Activated T-helper 2 cell treated with anti-CD3 and anti-CD28 coated beads, Interferon-gamma antibody, Interleukin-2, Interleukin-4, amounts not matched to agents 10 μg/mL and 5 μg/mL and 100 μg/mL, durations not matched to agents 14 hours and 24 hours and 36 hours (primary cell): ENCODE results near the gene MZT2B. TPM values are rescaled to one million over a fixed set of nuclear protein-coding genes. Genes with fewer than 3 reads are reported as not detected.
A peak's percentile ranks its signal among the peaks of the same experiment; 100 is the strongest.
"Not testable (repeated sequence)": the region's sequence is repeated elsewhere in the genome, so short reads cannot be mapped to it uniquely, and the experiment has no call there.

Experiments
- DNase-seq: peaks from one replicate; pipeline ENCODE4 v3.0.0; 2021; ENCODE audit warnings: low spot score
- H3K27ac Mint-ChIP-seq: one replicate; pipeline ENCODE4 v1.8.0; 2021; ENCODE audit warnings: mixed read lengths
- H3K27me3 Mint-ChIP-seq: one replicate; pipeline ENCODE4 v1.8.0; 2021; ENCODE audit warnings: low read depth, mixed read lengths
- H3K36me3 Mint-ChIP-seq: one replicate; pipeline ENCODE4 v1.8.0; 2021; ENCODE audit warnings: low read depth, mixed read lengths
- H3K4me1 Mint-ChIP-seq: one replicate; pipeline ENCODE4 v1.8.0; 2021; ENCODE audit warnings: low read depth, mixed read lengths
- H3K4me3 Mint-ChIP-seq: one replicate; pipeline ENCODE4 v1.8.0; 2021; ENCODE audit warnings: low read depth, mild to moderate bottlenecking, moderate library complexity, mixed read lengths
- H3K9me3 Mint-ChIP-seq: one replicate; pipeline ENCODE4 v1.8.0; 2021; ENCODE audit warnings: mixed read lengths
- intact Hi-C: fragments of 100-400 bp; cut with micrococcal nuclease; formaldehyde crosslinking; loops from one replicate; pipeline ENCODE4 v1.15.1; 2023
- total RNA-seq: library from RNA; stranded (reverse); gene quantifications from 2 replicates; pipeline ENCODE4 v1.2.3, GENCODE V29; 2022

The MZT2B gene
- total RNA-seq, 1 donor from 2014 or later = 376 TPM

DNA sequence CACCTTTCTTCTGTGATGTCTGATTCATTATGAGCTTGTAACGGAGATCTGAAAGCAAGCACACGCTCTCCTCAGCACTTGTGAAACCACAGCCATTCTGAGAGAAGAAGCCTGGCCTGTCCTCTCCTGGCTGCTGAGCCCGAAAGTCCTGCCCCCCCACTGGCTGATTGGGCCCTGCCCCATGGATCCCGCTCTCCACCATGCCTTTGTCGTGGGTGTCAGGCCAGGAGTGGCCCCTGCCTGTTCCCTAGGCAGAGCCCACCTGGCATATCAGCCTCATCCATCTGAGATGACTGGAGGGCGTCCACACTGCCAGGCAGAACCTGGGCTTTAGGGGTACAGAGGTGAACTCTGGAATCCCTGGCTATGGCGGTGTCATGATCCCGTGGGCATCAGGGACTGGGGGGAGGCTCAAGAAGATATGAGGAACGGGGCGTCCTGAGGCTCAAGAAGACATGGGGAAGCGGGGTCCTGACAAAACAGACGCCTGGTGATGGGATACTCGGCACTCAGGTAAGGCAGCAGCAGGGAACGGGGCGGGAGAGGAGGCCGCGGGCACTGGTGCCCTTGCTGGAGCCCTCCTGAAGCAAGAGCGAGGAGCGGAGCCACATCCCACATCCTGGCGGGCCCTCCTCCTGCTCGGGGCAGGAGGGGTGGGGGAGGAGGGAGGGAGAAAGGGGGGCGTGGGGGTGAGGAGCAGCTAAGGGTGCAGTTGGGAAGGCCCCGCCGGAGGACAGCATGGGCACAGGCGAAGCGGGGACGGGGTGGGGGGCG is 38.6 kb upstream of the MZT2B start:
- H3K27me3 Mint-ChIP-seq, H3K27ac Mint-ChIP-seq, intact Hi-C loops, H3K9me3 Mint-ChIP-seq, H3K36me3 Mint-ChIP-seq, H3K4me1 Mint-ChIP-seq: not testable (repeated sequence)
- DNase-seq = peak; percentile 7
- peak overlapping the region; percentile 42 for H3K4me3 Mint-ChIP-seq

DNA sequence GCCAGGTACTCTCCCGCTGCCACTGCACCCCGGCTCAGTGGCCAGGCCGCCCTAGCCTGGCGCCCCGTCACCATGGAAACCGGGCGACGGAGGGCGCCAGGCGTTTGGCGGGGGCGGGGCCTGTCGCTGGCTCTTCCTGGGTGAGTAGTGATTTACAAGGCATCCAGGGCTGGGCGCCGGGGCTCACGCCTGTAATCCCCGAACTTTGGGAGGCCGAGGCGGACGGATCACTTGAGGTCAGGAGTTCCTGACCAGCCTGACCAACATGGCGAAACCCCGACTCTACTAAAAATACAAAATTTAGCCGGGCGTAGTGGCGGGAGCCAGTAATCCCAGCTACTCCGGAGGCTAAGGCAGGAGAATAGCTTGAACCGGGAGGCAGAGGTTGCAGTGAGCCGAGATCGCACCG is 37.1 kb upstream of the MZT2B start, which contains the start of gene CCDC74B:
CCDC74B (minus strand) TSS at position 107 of the 409 bp plus-strand sequence. CDS start 116 bp downstream, outside the sequence.
- intact Hi-C loops, H3K27ac Mint-ChIP-seq, H3K36me3 Mint-ChIP-seq: not testable (repeated sequence)

DNA sequence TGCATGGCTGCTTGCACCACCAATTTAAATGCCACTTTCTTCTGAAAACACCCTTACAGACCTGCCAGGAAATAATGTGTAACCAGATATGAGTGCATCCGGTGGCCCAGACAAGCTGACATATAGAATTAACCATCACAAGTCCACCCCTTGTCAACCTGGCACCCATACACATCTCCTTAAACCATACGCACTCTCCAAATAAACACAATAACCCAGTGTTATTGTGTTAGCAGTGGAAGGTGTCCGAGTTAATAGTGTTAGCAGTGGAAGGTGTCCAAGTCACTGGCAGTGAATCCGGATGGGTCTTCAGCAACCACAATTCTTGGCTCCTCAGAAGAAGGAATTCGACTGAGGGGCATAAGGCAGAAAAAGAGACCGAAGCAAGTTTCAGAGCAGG is 33.5 kb upstream of the MZT2B start:
- H3K9me3 Mint-ChIP-seq, H3K27me3 Mint-ChIP-seq, H3K4me3 Mint-ChIP-seq, H3K4me1 Mint-ChIP-seq, H3K27ac Mint-ChIP-seq, DNase-seq, H3K36me3 Mint-ChIP-seq, intact Hi-C loops: not testable (repeated sequence)

More for the DNA sequence above, 37.1 kb upstream of the MZT2B start, which contains the start of gene CCDC74B:
- not testable (repeated sequence) for H3K4me1 Mint-ChIP-seq, H3K27me3 Mint-ChIP-seq, H3K9me3 Mint-ChIP-seq
- H3K4me3 Mint-ChIP-seq = peak within 1 kb of the TSS; percentile 73
- peak; percentile 45 for DNase-seq

DNA sequence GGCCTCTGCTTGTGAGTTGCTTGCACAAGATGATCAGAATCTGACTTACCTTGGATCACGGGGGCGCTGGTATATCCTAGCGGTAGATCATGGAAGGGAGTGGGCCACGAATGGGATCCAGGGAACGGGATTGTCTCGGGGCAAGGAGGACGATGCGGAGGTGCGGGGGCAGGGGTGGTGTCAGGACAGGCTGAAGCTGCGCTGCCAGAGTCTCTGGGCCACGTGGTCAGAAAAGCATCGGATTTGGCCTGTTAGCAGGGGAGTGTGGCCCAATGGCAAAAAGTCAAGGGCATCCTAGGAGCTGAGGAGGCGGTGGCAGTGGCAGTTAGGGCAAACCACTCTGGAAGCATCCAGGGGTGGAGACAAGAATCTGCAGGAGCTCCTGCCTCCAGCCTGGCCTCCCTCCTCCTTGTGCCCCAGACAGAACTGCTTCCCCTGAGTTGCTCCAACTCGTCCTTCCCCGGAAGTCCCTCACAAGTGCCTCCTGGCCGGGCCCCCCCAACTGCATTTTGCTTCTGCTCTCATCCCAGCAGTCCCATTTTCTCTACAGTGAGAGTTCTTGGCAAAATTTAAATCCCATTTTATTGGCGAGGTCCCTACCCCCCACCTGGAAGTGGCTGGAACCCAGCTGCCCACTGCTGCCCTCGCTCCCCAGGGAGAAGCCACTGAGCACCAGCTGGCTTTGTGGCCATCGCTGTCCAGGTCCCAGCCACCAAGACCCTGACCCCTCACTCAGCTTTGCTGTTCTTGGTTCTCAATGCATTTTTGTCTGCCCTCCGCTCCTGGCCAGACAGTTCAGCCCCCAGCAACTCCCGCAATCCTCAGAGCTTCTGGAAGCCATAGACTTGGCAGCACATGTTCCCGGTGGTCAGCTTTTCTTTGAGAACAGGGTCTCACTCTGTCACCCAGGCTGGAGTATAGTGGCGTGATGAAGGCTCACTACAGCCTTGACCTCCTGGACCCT is 31.6 kb upstream of the MZT2B start:
- peaks cover 3% of the 10 kb centered on the region for H3K27me3 Mint-ChIP-seq
- intact Hi-C loops = loop anchor here (10.0 kb wide), 1 partner anchor 184 kb away; no protein-coding TSS in a partner anchor
- no peak for DNase-seq
- no peak overlapping the region for H3K4me3 Mint-ChIP-seq
- peaks cover 18% of the 10 kb centered on the region for H3K36me3 Mint-ChIP-seq
- no peaks in the 10 kb centered on the region for H3K4me1 Mint-ChIP-seq
- H3K9me3 Mint-ChIP-seq = no peaks in the 10 kb centered on the region
- no peak overlapping the region for H3K27ac Mint-ChIP-seq

DNA sequence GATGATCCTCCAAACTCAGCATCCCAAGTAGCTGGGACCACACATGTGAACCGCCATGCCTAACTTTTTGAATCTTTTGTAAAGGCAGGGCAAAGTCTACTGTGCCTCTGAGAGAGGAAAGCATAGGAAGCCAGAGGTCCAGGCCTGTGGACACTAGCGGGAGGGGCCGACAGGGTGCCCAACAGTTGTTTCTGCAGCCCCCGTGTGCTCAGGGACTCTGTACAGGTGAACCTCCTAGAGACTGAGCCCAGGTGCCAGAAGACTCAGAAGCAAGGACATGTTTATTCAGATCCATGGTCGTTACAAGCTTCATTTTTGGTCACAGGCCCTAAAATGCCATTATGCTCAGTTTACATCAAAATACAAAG is 30.9 kb upstream of the MZT2B start:
- DNase-seq, H3K27me3 Mint-ChIP-seq, H3K4me3 Mint-ChIP-seq, H3K4me1 Mint-ChIP-seq, H3K27ac Mint-ChIP-seq, H3K9me3 Mint-ChIP-seq: not testable (repeated sequence)
- H3K36me3 Mint-ChIP-seq = peaks cover 18% of the 10 kb centered on the region
- intact Hi-C loops = loop anchor here (10.0 kb wide), 1 partner anchor 184 kb away; no protein-coding TSS in a partner anchor

DNA sequence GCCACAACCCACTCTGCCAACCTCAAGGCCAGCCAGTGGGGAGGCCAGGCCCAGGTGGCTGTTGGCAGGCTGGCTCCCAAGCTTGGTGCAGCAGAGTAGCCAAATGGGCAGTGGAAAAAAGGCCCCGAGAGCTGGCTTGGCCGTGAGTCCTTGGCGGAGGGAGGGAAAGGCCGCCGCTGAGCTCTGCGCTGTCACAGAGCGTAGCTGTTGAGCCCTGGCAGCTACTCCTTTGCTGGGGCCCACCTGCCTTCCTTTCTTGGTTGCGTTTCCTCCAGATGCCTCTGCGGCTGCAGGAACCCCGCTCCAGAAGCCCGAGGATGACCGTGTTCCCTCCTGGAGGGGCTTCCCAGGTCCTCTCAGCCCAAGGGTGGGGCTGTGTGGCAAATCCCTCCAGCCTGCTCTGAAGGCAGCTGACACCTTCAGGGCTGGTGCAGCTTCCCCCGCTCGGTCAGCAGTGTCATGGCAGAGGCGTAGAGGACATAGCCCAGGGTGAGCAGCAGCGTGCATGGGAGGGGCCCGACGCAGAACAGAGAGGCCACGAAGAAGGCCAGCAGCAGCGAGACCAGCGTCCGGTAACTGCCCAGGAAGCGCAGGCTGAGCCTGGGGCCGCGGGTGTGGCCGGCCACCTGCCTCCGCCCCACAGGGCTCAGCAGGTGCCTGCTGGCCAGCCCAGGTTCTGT is 29.8 kb upstream of the MZT2B start:
- H3K4me3 Mint-ChIP-seq, DNase-seq: not testable (repeated sequence)
- intact Hi-C loops = loop anchor here (10.0 kb wide), 1 partner anchor 183 kb away; no protein-coding TSS in a partner anchor

DNA sequence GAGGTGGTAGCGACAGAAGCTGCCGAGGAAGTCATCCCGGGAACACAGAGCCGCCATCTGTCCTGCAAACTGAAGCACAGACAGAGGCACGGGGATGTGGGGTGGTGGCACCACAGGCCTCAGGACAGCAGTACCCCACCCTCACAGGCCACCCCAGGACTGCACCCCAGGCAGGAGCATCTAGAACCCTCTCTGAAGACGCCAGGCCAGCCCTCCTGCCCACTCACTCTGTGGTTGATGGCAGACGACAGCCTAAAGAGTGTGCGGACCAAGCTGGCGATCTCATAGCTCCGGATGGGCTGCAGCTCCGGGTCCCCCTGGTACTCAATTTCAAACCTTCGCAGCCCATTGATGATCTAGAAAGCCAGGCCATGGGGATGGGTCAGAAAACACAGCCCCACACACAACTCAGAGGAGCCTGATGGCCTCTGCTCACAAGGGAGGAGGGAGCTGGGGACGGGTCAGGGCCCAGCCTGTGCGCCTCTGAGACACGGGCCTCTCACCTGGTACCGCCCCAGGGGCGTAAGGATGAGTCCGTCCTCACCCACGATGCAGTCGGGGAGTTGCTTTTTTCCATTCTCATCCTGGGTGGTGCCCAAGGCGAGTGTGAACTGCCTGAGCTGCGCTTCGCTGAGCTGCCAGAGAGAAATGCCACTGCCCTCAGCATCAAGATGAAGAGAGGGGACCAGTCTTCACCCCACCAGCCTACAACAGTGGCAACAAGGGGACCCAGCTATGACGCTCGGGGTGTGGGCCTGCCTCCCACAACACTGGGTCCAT is 29.1 kb upstream of the MZT2B start:
- Mint-ChIP-seq H3K36me3 (peaks cover 18% of the 10 kb centered on the region), H3K4me3 (no peak overlapping the region), H3K4me1 (no peaks in the 10 kb centered on the region), H3K27me3 (no peaks in the 10 kb centered on the region), H3K9me3 (no peaks in the 10 kb centered on the region), H3K27ac (no peak overlapping the region)
- no peak for DNase-seq
- intact Hi-C loops = loop anchor here (10.0 kb wide), 1 partner anchor 182 kb away; no protein-coding TSS in a partner anchor

More for the DNA sequence above, 29.8 kb upstream of the MZT2B start:
- not testable (repeated sequence) for H3K27me3 Mint-ChIP-seq, H3K9me3 Mint-ChIP-seq, H3K27ac Mint-ChIP-seq, H3K4me1 Mint-ChIP-seq
- peaks cover 18% of the 10 kb centered on the region for H3K36me3 Mint-ChIP-seq

DNA sequence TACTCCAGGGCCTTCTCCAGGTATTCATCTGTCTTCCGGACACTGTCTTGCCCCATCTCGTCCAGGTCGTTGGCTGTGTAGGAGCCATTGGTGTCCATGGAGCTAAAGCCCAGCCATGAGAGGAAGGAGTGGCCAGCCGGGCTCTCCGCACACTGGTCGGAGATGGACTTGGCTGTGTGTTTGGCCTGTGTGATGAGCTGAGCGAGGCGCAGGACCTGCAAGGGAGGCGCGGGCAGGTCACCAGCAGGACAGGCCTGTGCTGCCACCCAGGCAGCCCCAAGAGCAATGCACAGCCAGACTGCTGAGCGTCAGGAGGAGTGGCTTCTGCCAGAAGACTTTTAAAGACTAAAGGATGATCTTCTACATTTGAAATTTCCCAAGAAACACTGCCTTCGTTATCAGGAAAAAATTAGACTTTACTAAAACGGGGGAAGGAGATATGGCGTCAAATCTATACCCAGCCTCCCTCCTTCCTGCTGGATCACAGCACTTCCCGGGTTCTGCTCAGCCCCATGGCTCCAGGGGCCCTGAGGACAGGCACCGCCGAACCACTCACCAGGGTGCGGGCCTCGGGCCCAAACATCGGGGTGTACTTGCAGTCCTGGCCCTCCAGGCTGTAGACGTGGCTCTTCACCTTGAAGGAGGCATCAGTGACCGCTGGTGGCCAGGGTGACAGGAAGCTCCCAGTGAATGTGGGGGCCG is 28.2 kb upstream of the MZT2B start:
- DNase-seq, H3K9me3 Mint-ChIP-seq, H3K27me3 Mint-ChIP-seq, H3K4me3 Mint-ChIP-seq, H3K27ac Mint-ChIP-seq, H3K4me1 Mint-ChIP-seq: not testable (repeated sequence)
- peaks cover 23% of the 10 kb centered on the region for H3K36me3 Mint-ChIP-seq
- intact Hi-C loops = loop anchor here (10.0 kb wide), 1 partner anchor 181 kb away; no protein-coding TSS in a partner anchor

DNA sequence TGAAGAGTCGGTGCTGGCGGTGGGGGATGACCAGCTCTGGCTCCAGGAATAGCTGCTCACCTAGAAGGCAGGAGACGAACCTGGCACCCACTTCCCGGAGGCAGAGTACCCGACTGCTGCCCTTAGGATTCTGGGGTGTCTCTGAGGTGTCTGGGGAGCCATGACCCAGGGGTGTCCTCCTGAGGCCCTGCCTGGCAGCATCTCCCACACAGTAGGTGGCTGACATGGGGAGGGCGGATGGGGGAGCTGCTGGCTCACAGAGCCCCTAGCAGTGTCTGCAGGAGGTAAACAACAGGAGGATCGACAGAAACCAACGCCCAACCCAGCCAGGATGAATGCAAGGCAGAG is 27.7 kb upstream of the MZT2B start:
- peaks cover 26% of the 10 kb centered on the region for H3K36me3 Mint-ChIP-seq
- not testable (repeated sequence) for H3K27ac Mint-ChIP-seq, DNase-seq, H3K27me3 Mint-ChIP-seq, H3K9me3 Mint-ChIP-seq, H3K4me3 Mint-ChIP-seq, H3K4me1 Mint-ChIP-seq
- intact Hi-C loops = loop anchor here (10.0 kb wide), 1 partner anchor 180 kb away; no protein-coding TSS in a partner anchor

DNA sequence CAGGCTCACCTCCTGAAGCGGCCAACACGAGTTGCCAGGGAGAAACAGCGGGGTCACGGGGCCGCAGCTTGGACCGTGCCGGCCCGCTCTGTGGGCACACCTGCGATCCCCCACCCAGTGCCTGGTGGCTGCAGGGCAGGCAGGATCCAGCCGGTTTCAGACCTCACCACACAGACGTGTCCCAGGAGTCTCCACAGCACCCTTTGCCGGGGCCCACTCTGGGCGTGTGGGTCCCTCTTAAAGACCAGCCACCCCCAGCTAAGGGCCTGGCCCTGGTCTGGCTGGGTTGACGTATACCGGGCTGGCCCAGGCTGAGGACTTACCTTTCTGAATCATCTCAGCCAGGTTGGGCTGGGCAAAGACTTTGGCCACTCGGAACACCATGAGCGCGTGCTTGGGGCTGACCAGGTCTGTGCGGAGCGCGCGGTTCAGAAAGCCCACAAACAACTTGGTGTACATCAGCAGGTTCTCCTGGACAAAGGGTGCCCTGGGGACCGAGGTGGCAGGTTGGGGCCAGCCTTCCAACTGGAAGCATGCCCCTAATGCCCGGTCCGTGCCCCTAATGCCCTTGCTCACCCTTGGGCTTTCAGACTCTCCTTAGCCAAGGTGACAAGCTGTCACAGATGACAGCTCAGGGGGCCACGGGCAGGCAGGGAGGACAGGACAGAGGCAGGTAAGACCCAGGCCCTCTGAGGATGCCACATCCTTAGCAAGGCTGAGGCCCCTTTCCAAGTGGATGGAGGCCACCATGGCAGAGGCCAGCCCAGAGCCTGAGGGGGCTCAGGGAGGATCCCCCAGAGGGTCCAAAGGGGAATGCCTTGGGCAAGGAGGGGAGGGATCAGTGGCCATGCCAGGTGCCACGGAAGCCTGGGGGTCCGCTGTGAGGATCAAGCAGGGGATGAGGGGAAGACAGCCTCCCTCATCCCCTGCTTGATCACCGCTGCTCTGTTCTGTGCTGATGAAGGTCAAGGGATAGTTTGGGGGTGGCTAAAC is 27.0 kb upstream of the MZT2B start:
- Mint-ChIP-seq H3K36me3 (peaks cover 27% of the 10 kb centered on the region), H3K4me3 (no peak overlapping the region), H3K27ac (no peak overlapping the region), H3K4me1 (peaks cover 3% of the 10 kb centered on the region), H3K9me3 (no peaks in the 10 kb centered on the region), H3K27me3 (no peaks in the 10 kb centered on the region)
- no peak for DNase-seq
- intact Hi-C loops = loop anchor here (10.0 kb wide), 1 partner anchor 180 kb away; no protein-coding TSS in a partner anchor
